BJ (cell line): ENCODE results near the gene KCNA2. TPM values are rescaled to one million over a fixed set of nuclear protein-coding genes. Genes with fewer than 3 reads are reported as not detected.
A peak's percentile ranks its signal among the peaks of the same experiment; 100 is the strongest.

Experiments used
- CTCF ChIA-PET: fragments of 350-600 bp; formaldehyde crosslinking; extraction: SDS; loops from one replicate; lab custom pipeline; 2021; ENCODE audit warnings: antibody characterized with exemption, inconsistent platforms; lab: Yijun Ruan, JAX
- POLR2A ChIA-PET: fragments of 300-600 bp; sonication (Branson Sonifier 250); formaldehyde crosslinking; extraction: SDS; loops from one replicate; lab custom pipeline; 2021; ENCODE audit warnings: antibody characterized with exemption; lab: Charles Lee
- DNase-seq: peaks from one replicate; pipeline ENCODE4 v3.0.0-alpha.2; 2011; ENCODE audit warnings: low read depth
- H3K27me3 ChIP-seq: 2 replicates; pipeline ENCODE4 v1.6.0; 2011; ENCODE audit warnings: low read length; ENCODE audit not compliant: control insufficient read depth, insufficient read depth
- H3K36me3 ChIP-seq: 2 replicates; pipeline ENCODE4 v1.5.1; 2011; ENCODE audit warnings: low read length; ENCODE audit not compliant: control insufficient read depth, insufficient read depth
- H3K4me3 ChIP-seq: 2 replicates; pipeline ENCODE4 v1.5.1; 2011; ENCODE audit warnings: low read depth, mild to moderate bottlenecking, control low read depth, low read length
- CTCF ChIP-seq: IDR thresholded peaks from 2 replicates; pipeline ENCODE4 v1.5.1; 2011; ENCODE audit warnings: low read depth, mild to moderate bottlenecking, control low read depth, inconsistent platforms, low read length, moderate library complexity; ENCODE audit not compliant: insufficient read depth
- polyA plus RNA-seq: library from polyadenylated mRNA; depleted of rRNA; stranded (reverse); fragments of >200 nt; gene quantifications from 2 replicates; pipeline ENCODE4 v1.2.3, GENCODE V29; 2011

Gene KCNA2
- polyA plus RNA-seq, 1 experiment, result not detected

- CTCF ChIA-PET, result interaction anchor here (0.8 kb wide), 1 partner anchor 21 kb away, joined by 3 read pairs; no protein-coding TSS in a partner anchor
- Histone ChIP-seq H3K36me3 (no peaks in the 10 kb centered on the region), H3K4me3 (no peak overlapping the region), H3K27me3 (peaks cover 19% of the 10 kb centered on the region)
- TF ChIP-seq CTCF, result no peak
- no peak for DNase-seq
- POLR2A ChIA-PET, result no interaction called here
Measured at GRCh38 chr1:110551278-110551809, 54.8 kb downstream of the KCNA2 start.

- ChIA-PET POLR2A (no interaction called here), CTCF (no interaction called here)
- no peak for DNase-seq
- Histone ChIP-seq H3K4me3 (no peak overlapping the region), H3K27me3 (peaks cover 8% of the 10 kb centered on the region), H3K36me3 (no peaks in the 10 kb centered on the region)
- no peak for TF ChIP-seq CTCF
Measured at GRCh38 chr1:110549831-110550230, 56.3 kb downstream of the KCNA2 start.

- peak; percentile 46 for TF ChIP-seq CTCF
- ChIA-PET POLR2A (no interaction called here), CTCF (interaction anchor here (1.1 kb wide), 1 partner anchor 26 kb away, joined by 3 read pairs; no protein-coding TSS in a partner anchor)
- H3K27me3 ChIP-seq, result peaks cover 6% of the 10 kb centered on the region; the same call in 1 of the 2 replicates
- DNase-seq, result no peak
- H3K36me3 ChIP-seq, result no peaks in the 10 kb centered on the region
- H3K4me3 ChIP-seq, result no peak overlapping the region
Measured at GRCh38 chr1:110548381-110548780, 57.8 kb downstream of the KCNA2 start.

GRCh38 chr1:110547017-110547416 lies 59.1 kb downstream of the KCNA2 start:
- Histone ChIP-seq H3K36me3 (no peaks in the 10 kb centered on the region), H3K4me3 (no peak overlapping the region), H3K27me3 (peaks cover 3% of the 10 kb centered on the region; the same call in 1 of the 2 replicates)
- CTCF ChIA-PET, result no interaction called here
- no peak for TF ChIP-seq CTCF
- no peak for DNase-seq
- POLR2A ChIA-PET, result no interaction called here

GRCh38 chr1:110545492-110545891 lies 60.7 kb downstream of the KCNA2 start:
- Histone ChIP-seq H3K4me3 (no peak overlapping the region), H3K36me3 (no peaks in the 10 kb centered on the region), H3K27me3 (peaks cover 3% of the 10 kb centered on the region; the same call in 1 of the 2 replicates)
- DNase-seq, result no peak
- POLR2A ChIA-PET, result no interaction called here
- TF ChIP-seq CTCF, result no peak
- CTCF ChIA-PET, result no interaction called here
